HepG2 (cell line): ENCODE results near the gene MYH15.

Source experiments
- CTCF ChIP-seq: sonication (generic); formaldehyde crosslinking; IDR thresholded peaks from 2 replicates; pipeline ENCODE4 v1.5.0; 2020; ENCODE audit warnings: mild to moderate bottlenecking, missing genetic modification reagents, moderate library complexity
- FOSL1 ChIP-seq: sonication (generic); formaldehyde crosslinking; IDR thresholded peaks from 2 replicates; pipeline ENCODE4 v1.9.0; 2021; ENCODE audit warnings: missing genetic modification reagents, borderline replicate concordance
- RFX5 ChIP-seq: IDR thresholded peaks from 2 replicates; pipeline ENCODE4 v1.6.1; 2011; ENCODE audit warnings: low read depth, low read length, improper control_type of control experiment
- TARDBP ChIP-seq: sonication (generic); formaldehyde crosslinking; IDR thresholded peaks from 2 replicates; pipeline ENCODE4 v1.8.0; 2022; ENCODE audit warnings: mild to moderate bottlenecking, missing genetic modification reagents
- ZFP62 ChIP-seq: sonication (generic); formaldehyde crosslinking; IDR thresholded peaks from 2 replicates; pipeline ENCODE4 v1.4.0; 2020; ENCODE audit warnings: missing genetic modification reagents
- ZFX ChIP-seq: sonication (generic); formaldehyde crosslinking; IDR thresholded peaks from 2 replicates; pipeline ENCODE4 v1.4.0; 2020; ENCODE audit warnings: mild to moderate bottlenecking, low read depth, missing genetic modification reagents, moderate library complexity
- ZNF225 ChIP-seq: sonication (generic); formaldehyde crosslinking; IDR thresholded peaks from 2 replicates; pipeline ENCODE4 v1.4.0; 2020; ENCODE audit warnings: mild to moderate bottlenecking, missing genetic modification reagents
- ZNF546 ChIP-seq: sonication (generic); formaldehyde crosslinking; conservative IDR thresholded peaks from 2 replicates; pipeline ENCODE4 v1.8.1; 2023; ENCODE audit warnings: mild to moderate bottlenecking, missing genetic modification reagents
- ZNF790 ChIP-seq: sonication (generic); formaldehyde crosslinking; IDR thresholded peaks from 2 replicates; pipeline ENCODE4 v1.8.0; 2022; ENCODE audit warnings: missing genetic modification reagents, mild to moderate bottlenecking, borderline replicate concordance
- TF ChIP-seq, protein P1 (sequence below): sonication (generic); formaldehyde crosslinking; IDR thresholded peaks from 2 replicates; pipeline ENCODE4 v1.4.0; 2020; ENCODE audit warnings: low read depth, missing genetic modification reagents
- TF ChIP-seq, protein P2 (sequence below): sonication (generic); formaldehyde crosslinking; IDR thresholded peaks from 2 replicates; pipeline ENCODE4 v1.8.0; 2022; ENCODE audit warnings: missing genetic modification reagents, mild to moderate bottlenecking, inconsistent platforms, borderline replicate concordance

DNA sequence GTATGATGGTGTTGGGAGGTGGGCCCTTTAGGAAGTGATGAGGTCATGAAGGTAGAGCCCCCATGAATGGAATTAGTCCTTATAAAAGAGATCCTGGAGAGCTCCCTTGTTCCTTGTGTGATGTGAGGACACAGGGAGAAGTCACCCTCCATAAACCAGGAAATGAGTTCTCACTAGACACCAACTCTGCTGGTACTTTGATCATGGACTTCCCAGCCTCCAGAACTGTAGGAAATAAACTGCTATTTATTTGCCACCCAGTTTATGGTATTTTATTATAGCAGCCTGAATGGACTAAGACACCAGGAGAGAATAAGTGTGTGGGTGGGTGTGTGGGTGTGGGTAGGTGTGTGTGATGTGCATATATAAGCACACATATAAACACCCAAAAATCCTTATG lies 71.9 kb downstream of the MYH15 start:
- TF ChIP-seq CTCF (CRISPR knock-in tag): no peak
- TF ChIP-seq, protein P1, sequence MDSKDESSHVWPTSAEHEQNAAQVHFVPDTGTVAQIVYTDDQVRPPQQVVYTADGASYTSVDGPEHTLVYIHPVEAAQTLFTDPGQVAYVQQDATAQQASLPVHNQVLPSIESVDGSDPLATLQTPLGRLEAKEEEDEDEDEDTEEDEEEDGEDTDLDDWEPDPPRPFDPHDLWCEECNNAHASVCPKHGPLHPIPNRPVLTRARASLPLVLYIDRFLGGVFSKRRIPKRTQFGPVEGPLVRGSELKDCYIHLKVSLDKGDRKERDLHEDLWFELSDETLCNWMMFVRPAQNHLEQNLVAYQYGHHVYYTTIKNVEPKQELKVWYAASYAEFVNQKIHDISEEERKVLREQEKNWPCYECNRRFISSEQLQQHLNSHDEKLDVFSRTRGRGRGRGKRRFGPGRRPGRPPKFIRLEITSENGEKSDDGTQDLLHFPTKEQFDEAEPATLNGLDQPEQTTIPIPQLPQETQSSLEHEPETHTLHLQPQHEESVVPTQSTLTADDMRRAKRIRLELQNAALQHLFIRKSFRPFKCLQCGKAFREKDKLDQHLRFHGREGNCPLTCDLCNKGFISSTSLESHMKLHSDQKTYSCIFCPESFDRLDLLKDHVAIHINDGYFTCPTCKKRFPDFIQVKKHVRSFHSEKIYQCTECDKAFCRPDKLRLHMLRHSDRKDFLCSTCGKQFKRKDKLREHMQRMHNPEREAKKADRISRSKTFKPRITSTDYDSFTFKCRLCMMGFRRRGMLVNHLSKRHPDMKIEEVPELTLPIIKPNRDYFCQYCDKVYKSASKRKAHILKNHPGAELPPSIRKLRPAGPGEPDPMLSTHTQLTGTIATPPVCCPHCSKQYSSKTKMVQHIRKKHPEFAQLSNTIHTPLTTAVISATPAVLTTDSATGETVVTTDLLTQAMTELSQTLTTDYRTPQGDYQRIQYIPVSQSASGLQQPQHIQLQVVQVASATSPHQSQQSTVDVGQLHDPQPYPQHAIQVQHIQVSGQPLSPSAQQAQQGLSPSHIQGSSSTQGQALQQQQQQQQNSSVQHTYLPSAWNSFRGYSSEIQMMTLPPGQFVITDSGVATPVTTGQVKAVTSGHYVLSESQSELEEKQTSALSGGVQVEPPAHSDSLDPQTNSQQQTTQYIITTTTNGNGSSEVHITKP (CRISPR knock-in tag): no peak
- TF ChIP-seq, protein P2, sequence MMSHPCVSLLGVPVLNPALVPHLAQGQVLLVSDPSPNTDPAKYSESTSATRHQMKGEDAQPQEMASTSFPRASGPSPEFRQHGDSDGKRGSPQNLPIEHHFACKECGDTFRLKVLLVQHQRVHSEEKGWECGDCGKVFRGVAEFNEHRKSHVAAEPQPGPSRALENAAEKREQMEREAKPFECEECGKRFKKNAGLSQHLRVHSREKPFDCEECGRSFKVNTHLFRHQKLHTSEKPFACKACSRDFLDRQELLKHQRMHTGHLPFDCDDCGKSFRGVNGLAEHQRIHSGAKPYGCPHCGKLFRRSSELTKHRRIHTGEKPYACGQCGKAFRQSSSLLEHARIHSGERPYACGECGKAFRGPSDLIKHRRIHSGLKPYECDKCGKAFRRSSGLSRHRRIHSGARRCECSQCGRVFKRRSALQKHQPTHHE: no peak
- no peak for TF ChIP-seq ZNF225 (CRISPR knock-in tag)
- no peak for TF ChIP-seq TARDBP (CRISPR knock-in tag)
- no peak for TF ChIP-seq FOSL1 (CRISPR knock-in tag)
- TF ChIP-seq ZNF546: no peak
- no peak for TF ChIP-seq ZNF790
- no peak for TF ChIP-seq ZFX
- TF ChIP-seq ZFP62 (CRISPR knock-in tag): no peak
- no peak for TF ChIP-seq RFX5
